HG03460 (cell line): Measurements from ENCODE around the gene CD99.
"Not testable (repeated sequence)": the region's sequence is repeated elsewhere in the genome, so short reads cannot be mapped to it uniquely, and the experiment has no call there.

Experiments
- ATAC-seq: cut with Tn5 transposase; IDR thresholded peaks from one replicate; pipeline ENCODE4 v1.9.1; 2021; ENCODE audit not compliant: unreplicated experiment

The CD99 gene

GRCh38 chrX:2719774-2720447 is 28.8 kb downstream of the CD99 start:
- ATAC-seq, result no peak

- no peak for ATAC-seq
Observed at GRCh38 chrX:2723286-2723879, 32.3 kb downstream of the CD99 start.

GRCh38 chrX:2727264-2727663 is 36.2 kb downstream of the CD99 start:
- not testable (repeated sequence) for ATAC-seq

GRCh38 chrX:2732076-2732475 is 41.0 kb downstream of the CD99 start:
- ATAC-seq, result no peak

GRCh38 chrX:2732649-2733048 is 41.6 kb downstream of the CD99 start:
- no peak for ATAC-seq

GRCh38 chrX:2733286-2733685 is 42.2 kb downstream of the CD99 start:
- no peak for ATAC-seq

GRCh38 chrX:2735270-2735669 is 44.2 kb downstream of the CD99 start:
- no peak for ATAC-seq

- no peak for ATAC-seq
Observed at GRCh38 chrX:2740672-2741071, 49.6 kb downstream of the CD99 start.

- ATAC-seq, result no peak
Observed at GRCh38 chrX:2741386-2741785, 50.3 kb downstream of the CD99 start.

- ATAC-seq, result not testable (repeated sequence)
Observed at GRCh38 chrX:2746250-2746649, 55.2 kb downstream of the CD99 start.

- ATAC-seq, result no peak
Observed at GRCh38 chrX:2748171-2748814, 57.2 kb downstream of the CD99 start.

- ATAC-seq, result no peak
Observed at GRCh38 chrX:2748815-2749188, 57.7 kb downstream of the CD99 start.

- ATAC-seq, result no peak
Observed at GRCh38 chrX:2751291-2751690, 60.2 kb downstream of the CD99 start.

- ATAC-seq, result not testable (repeated sequence)
Observed at GRCh38 chrX:2751874-2752300, 60.8 kb downstream of the CD99 start, which contains the start of gene XG. Gene XG, plus strand, starts transcription at chrX:2752040. Its CDS starts 235 bp downstream, at chrX:2752275.

- not testable (repeated sequence) for ATAC-seq
Observed at GRCh38 chrX:2752441-2752840, 61.3 kb downstream of the CD99 start.

GRCh38 chrX:2755163-2755715 is 64.1 kb downstream of the CD99 start:
- not testable (repeated sequence) for ATAC-seq

GRCh38 chrX:2756548-2756947 is 65.5 kb downstream of the CD99 start:
- ATAC-seq, result no peak

GRCh38 chrX:2761246-2761645 is 70.2 kb downstream of the CD99 start:
- no peak for ATAC-seq

GRCh38 chrX:2762671-2763070 is 71.6 kb downstream of the CD99 start:
- ATAC-seq, result not testable (repeated sequence)

GRCh38 chrX:2764766-2765548 is 73.9 kb downstream of the CD99 start:
- not testable (repeated sequence) for ATAC-seq

GRCh38 chrX:2765549-2765830 is 74.4 kb downstream of the CD99 start:
- ATAC-seq, result no peak
